Suprapubic skin (tissue), 4 donors: ENCODE measurements around the gene MAP3K13. TPM values are rescaled to one million over a fixed set of nuclear protein-coding genes. Genes with fewer than 3 reads are reported as not detected.
"Not testable (repeated sequence)": the region's sequence is repeated elsewhere in the genome, so short reads cannot be mapped to it uniquely, and the experiment has no call there.

Experiments used
- DNase-seq, 2 donors: peaks; one replicate each; pipeline ENCODE4 v3.0.0-alpha.2; 2019; ENCODE audit warnings: low spot score in 2 of 2
- H3K27ac ChIP-seq: fragments of 200-600 bp; sonication (generic); one replicate; pipeline ENCODE4 v1.5.1; 2019
- H3K27me3 ChIP-seq: fragments of 200-600 bp; sonication (generic); one replicate; pipeline ENCODE4 v1.5.1; 2019
- H3K36me3 ChIP-seq: fragments of 200-600 bp; sonication (generic); one replicate; pipeline ENCODE4 v1.5.1; 2019
- H3K4me1 ChIP-seq: fragments of 200-600 bp; sonication (generic); one replicate; pipeline ENCODE4 v1.5.1; 2019
- H3K4me3 ChIP-seq: fragments of 200-600 bp; sonication (generic); one replicate; pipeline ENCODE4 v1.5.1; 2019; ENCODE audit warnings: mild to moderate bottlenecking
- H3K9me3 ChIP-seq: fragments of 200-600 bp; sonication (generic); one replicate; pipeline ENCODE4 v1.5.1; 2019
- EP300 ChIP-seq: sonication (generic); formaldehyde crosslinking; IDR thresholded peaks from one replicate; pipeline ENCODE4 v1.6.1; 2017; ENCODE audit warnings: antibody characterized with exemption
- POLR2A ChIP-seq, 2 donors: fragments of 450-650 bp; IDR thresholded peaks; one replicate each; pipeline ENCODE4 v1.6.1; 2017; ENCODE audit warnings: antibody characterized with exemption in 2 of 2, mild to moderate bottlenecking in 2 of 2, moderate library complexity in 2 of 2
- POLR2AphosphoS5 ChIP-seq, 3 donors: sonication (generic); formaldehyde crosslinking; IDR thresholded peaks; one replicate each; pipeline ENCODE4 v1.6.1; 2017; ENCODE audit warnings: antibody characterized with exemption in 3 of 3
- WGBS: methylation state at CpG from one replicate; pipeline ENCODE4 v1.1.5; 2018; 5-methylcytosine and 5-hydroxymethylcytosine counted together
- total RNA-seq, 4 donors: library from RNA; depleted of rRNA; stranded (reverse); fragments of >200 nt; gene quantifications; one replicate each; pipeline ENCODE4 v1.1.0, GENCODE V29; 2016
- TF ChIP-seq, protein P1 (sequence below), 2 donors: fragments of 200-600 bp in 1 of 2; fragments of 450-650 bp in 1 of 2; sonication (generic) in 1 of 2; IDR thresholded peaks; one replicate each; pipeline ENCODE4 v1.5.1; 2016 to 2019; ENCODE audit warnings: antibody characterized with exemption in 2 of 2, mild to moderate bottlenecking in 1 of 2, moderate library complexity in 1 of 2

MAP3K13 gene
- total RNA-seq, 4 donors from 2014 or later, result 18.0 to 19.6 (median 18.6) TPM

DNA sequence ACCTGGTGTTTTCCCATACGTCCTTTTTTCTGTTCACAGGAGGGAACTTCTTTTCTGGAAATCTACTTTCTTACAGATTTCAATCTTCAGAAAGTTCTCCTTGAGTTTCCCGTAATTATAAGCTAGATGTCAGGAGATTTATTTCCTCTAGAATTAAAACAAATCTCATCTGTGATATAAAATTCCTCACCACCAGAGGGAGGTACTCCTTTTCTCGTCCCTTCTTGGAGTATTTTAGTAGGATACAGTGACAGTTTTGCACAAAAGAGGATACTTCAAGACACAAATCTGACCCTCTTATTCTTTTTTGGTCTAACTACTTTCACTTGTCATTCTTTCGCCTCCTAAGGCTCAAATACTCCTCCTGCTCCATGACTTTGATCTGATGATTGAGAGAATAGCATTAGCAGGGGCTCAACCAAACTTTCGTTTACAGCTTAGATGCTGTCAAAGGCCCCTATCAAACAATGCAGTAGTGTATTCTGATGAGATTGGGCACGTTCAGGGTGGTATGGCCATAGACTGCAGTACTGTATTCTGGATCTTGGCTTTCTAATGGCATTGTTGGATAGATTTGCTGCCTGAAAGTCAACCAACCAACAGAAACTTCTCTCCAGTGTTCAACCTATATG lies 97.9 kb downstream of the MAP3K13 start:
- no peaks in the 10 kb centered on the region for H3K27me3 ChIP-seq
- no peaks in the 10 kb centered on the region for H3K4me1 ChIP-seq
- peaks cover 18% of the 10 kb centered on the region for H3K36me3 ChIP-seq
- no peaks in the 10 kb centered on the region for H3K9me3 ChIP-seq
- no peak for DNase-seq
- TF ChIP-seq EP300 (no peak), POLR2AphosphoS5 (IDR thresholded peaks at IDR 0.05) (no peak), POLR2A (IDR thresholded peaks at IDR 0.05) (no peak)
- TF ChIP-seq, protein P1, sequence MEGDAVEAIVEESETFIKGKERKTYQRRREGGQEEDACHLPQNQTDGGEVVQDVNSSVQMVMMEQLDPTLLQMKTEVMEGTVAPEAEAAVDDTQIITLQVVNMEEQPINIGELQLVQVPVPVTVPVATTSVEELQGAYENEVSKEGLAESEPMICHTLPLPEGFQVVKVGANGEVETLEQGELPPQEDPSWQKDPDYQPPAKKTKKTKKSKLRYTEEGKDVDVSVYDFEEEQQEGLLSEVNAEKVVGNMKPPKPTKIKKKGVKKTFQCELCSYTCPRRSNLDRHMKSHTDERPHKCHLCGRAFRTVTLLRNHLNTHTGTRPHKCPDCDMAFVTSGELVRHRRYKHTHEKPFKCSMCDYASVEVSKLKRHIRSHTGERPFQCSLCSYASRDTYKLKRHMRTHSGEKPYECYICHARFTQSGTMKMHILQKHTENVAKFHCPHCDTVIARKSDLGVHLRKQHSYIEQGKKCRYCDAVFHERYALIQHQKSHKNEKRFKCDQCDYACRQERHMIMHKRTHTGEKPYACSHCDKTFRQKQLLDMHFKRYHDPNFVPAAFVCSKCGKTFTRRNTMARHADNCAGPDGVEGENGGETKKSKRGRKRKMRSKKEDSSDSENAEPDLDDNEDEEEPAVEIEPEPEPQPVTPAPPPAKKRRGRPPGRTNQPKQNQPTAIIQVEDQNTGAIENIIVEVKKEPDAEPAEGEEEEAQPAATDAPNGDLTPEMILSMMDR (IDR thresholded peaks at IDR 0.05), result peak in 1 of 2 donors; percentile 12
- 62% methylated on average over 6 of the region's 6 CpGs for WGBS
- H3K4me3 ChIP-seq, result no peak overlapping the region
- no peak overlapping the region for H3K27ac ChIP-seq

DNA sequence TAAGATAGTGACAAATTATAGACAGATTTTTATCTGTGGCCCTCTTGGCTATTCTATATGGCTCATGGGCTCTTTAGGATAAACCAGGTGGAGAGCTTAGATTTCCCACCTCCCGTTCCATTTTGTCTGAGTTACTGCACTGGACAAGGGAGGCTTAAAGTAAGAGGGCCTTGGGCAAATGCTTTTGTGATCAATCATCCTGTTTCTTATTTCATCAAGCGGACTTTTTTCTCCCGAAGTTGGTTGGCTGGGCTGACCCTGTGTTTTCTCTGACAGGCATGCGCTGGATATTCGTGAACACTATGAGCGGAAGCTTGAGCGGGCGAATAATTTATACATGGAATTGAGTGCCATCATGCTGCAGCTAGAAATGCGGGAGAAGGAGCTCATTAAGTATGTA lies 102.5 kb downstream of the MAP3K13 start:
- WGBS, result 85% methylated on average over 9 of the region's 9 CpGs
- H3K36me3 ChIP-seq, result peaks cover 41% of the 10 kb centered on the region
- H3K27me3 ChIP-seq, result no peaks in the 10 kb centered on the region

DNA sequence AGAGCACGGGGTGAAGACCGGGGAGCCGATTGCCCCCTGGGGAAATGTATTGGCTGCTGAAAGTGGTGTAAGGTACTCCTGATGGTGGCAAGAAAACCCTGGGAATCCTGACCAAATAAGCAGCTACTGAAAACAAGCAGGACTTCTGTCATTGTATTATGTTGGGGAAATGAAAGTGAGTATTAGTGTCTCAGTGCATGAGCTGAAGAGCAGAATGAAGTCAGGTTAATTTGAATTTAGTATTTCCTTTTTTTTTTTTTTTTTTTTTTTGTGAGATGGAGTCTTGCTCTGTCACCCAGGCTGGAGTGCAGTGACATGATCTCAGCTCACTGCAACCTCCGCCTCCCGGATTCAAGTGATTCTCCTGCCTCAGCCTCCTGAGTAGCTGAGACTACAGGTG lies 103.2 kb downstream of the MAP3K13 start:
- H3K4me1 ChIP-seq, H3K9me3 ChIP-seq, H3K27ac ChIP-seq, DNase-seq, H3K4me3 ChIP-seq, H3K27me3 ChIP-seq: not testable (repeated sequence)
- peaks cover 41% of the 10 kb centered on the region for H3K36me3 ChIP-seq
- WGBS, result 92% methylated on average over 5 of the region's 5 CpGs

More for the DNA sequence above, 102.5 kb downstream of the MAP3K13 start:
- no peak overlapping the region for H3K27ac ChIP-seq
- H3K4me3 ChIP-seq, result no peak overlapping the region
- H3K4me1 ChIP-seq, result no peaks in the 10 kb centered on the region
- no peaks in the 10 kb centered on the region for H3K9me3 ChIP-seq
- TF ChIP-seq, protein P1 (IDR thresholded peaks at IDR 0.05), result no peak
- TF ChIP-seq POLR2AphosphoS5 (IDR thresholded peaks at IDR 0.05), result no peak
- TF ChIP-seq EP300, result no peak
- TF ChIP-seq POLR2A (IDR thresholded peaks at IDR 0.05), result no peak
- DNase-seq, result no peak

DNA sequence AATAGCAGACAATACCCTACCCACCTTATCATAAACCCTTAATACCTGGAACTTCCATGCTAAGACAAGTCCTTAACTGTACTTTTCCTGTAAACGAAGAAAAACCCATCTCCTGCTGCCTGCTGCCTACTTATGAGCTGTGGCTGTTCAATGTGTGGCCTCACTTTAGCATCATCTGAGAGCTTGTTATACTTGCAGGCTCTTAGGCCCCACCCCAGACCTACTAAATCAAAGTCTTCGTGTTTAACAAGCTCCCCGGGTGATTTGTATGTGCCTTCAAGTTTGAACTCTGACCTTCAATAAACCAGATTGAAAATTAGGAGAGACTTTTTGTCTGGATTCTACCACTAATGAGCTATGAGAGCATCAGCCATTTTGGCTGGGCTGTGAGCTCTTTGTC lies 106.6 kb downstream of the MAP3K13 start:
- Histone ChIP-seq H3K4me1 (no peaks in the 10 kb centered on the region), H3K4me3 (no peak overlapping the region), H3K36me3 (peaks cover 46% of the 10 kb centered on the region), H3K9me3 (no peaks in the 10 kb centered on the region), H3K27ac (no peak overlapping the region), H3K27me3 (no peaks in the 10 kb centered on the region)
- WGBS, result 83% methylated on average over 3 of the region's 3 CpGs
- TF ChIP-seq POLR2A (IDR thresholded peaks at IDR 0.05), result no peak
- TF ChIP-seq EP300, result no peak
- TF ChIP-seq, protein P1 (IDR thresholded peaks at IDR 0.05), result no peak
- no peak for TF ChIP-seq POLR2AphosphoS5 (IDR thresholded peaks at IDR 0.05)
- DNase-seq, result no peak

DNA sequence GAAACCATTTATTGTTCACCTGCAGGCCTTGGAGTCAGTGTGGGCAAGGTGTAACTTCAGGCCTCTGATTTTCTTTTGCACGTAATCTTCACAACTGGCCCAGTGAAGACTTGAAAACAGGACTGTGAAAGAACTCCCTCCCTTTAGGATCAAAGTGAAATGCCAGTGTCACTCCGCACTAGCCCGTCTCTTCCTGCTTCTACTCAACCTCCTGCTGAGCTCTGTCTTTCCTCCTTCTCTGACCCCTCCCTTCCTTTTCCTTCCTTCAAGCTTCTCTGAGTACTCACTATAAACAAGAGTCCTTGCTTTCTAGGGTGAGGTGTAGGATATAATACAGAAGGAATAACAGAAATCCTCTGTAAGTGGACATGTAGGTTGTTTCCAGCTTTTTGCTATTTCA lies 107.4 kb downstream of the MAP3K13 start:
- DNase-seq, result no peak
- no peak overlapping the region for H3K4me3 ChIP-seq
- H3K27ac ChIP-seq, result no peak overlapping the region
- H3K27me3 ChIP-seq, result no peaks in the 10 kb centered on the region
- no peaks in the 10 kb centered on the region for H3K9me3 ChIP-seq
- no peaks in the 10 kb centered on the region for H3K4me1 ChIP-seq
- peaks cover 45% of the 10 kb centered on the region for H3K36me3 ChIP-seq
- TF ChIP-seq, protein P1 (IDR thresholded peaks at IDR 0.05), result no peak
- TF ChIP-seq POLR2AphosphoS5 (IDR thresholded peaks at IDR 0.05) (no peak), EP300 (no peak), POLR2A (IDR thresholded peaks at IDR 0.05) (no peak)
- 81% methylated on average over 3 of the region's 3 CpGs for WGBS
